ENCODE measurements around the gene TMPRSS11A. TPM values are rescaled to one million over a fixed set of nuclear protein-coding genes. Genes with fewer than 3 reads are reported as not detected.

TMPRSS11A gene
- total and polyA plus RNA-seq, 2 of the 13 experiments (the other 11 are each of a cell fraction or from before 2014, with no cell fraction given) = not detected

GRCh38 chr4:67885762-67886161 lies 77.5 kb downstream of the TMPRSS11A start:
- ChIA-PET POLR2A (no interaction called here), CTCF (ENCODE audit: low intra/inter-chr PET ratio, low total read pairs) (no interaction called here)
- WGBS (ENCODE audit: low lambda C conversion rate) = 49% methylated on average over 6 of the region's 6 CpGs
- H4K20me1 ChIP-seq (ENCODE audit: insufficient read depth, low read length) = no peaks in the 10 kb centered on the region
- no peak for FAIRE-seq
- ATAC-seq = no peak
- no TSS peak for BruUV-seq (replicated peaks)
- no peak overlapping the region for H3K9ac ChIP-seq (ENCODE audit: insufficient read depth, low read depth, low read length)
- no peak overlapping the region for H3K4me2 ChIP-seq (ENCODE audit: low read depth, low read length)
- H3K4me1 ChIP-seq (ENCODE audit: insufficient read depth, low read length) = no peaks in the 10 kb centered on the region
- no peak overlapping the region for H3K27ac ChIP-seq (ENCODE audit: extremely low read length, insufficient read depth, low read length)
- in situ Hi-C loops (cut with HindIII; ENCODE audit: extremely low pct_ligation_motif_present, low pct_unique_long_range_greater_than_20kb) = no loop called here
- DNase-seq (ENCODE audit: low spot score) = no peak
- no peak for TF ChIP-seq IRF9 (CRISPR knock-in tag; IDR thresholded peaks at IDR 0.05; ENCODE audit: borderline replicate concordance)
- TF ChIP-seq JDP2 (CRISPR knock-in tag; IDR thresholded peaks at IDR 0.05; ENCODE audit: borderline replicate concordance) = no peak
- TF ChIP-seq BRCA1 (CRISPR knock-in tag; IDR thresholded peaks at IDR 0.05) = no peak
- no peak for TF ChIP-seq ZNF232 (CRISPR knock-in tag; IDR thresholded peaks at IDR 0.05; ENCODE audit: borderline replicate concordance)
- no peak for TF ChIP-seq ATF5 (CRISPR knock-in tag; IDR thresholded peaks at IDR 0.05; ENCODE audit: low read depth)
- no peak for TF ChIP-seq ZIK1 (CRISPR knock-in tag; IDR thresholded peaks at IDR 0.05; ENCODE audit: borderline replicate concordance, low read depth)
- TF ChIP-seq ZBTB3 (CRISPR knock-in tag; IDR thresholded peaks at IDR 0.05; ENCODE audit: borderline replicate concordance, low read depth) = no peak
- no peak for TF ChIP-seq ZMAT3 (CRISPR knock-in tag; conservative IDR thresholded peaks at IDR 0.05)
- no peak for TF ChIP-seq ZBTB42 (CRISPR knock-in tag; IDR thresholded peaks at IDR 0.05)
- no peaks in the 10 kb centered on the region for H3K9me3 ChIP-seq (ENCODE audit: low read length)
- H3K27me3 ChIP-seq (ENCODE audit: control insufficient read depth in 1 of 2, insufficient read depth in 2 of 2, low read length in 2 of 2) = no peaks in the 10 kb centered on the region; a peak in 1 of 5 replicates
- no peaks in the 10 kb centered on the region for H3K36me3 ChIP-seq (replicated peaks in 1 of 2; ENCODE audit: control insufficient read depth in 1 of 2, insufficient read depth in 2 of 2, low read length in 2 of 2)
- no peaks in the 10 kb centered on the region for H3K79me2 ChIP-seq (ENCODE audit: insufficient read depth, low read length)
- H3K4me3 ChIP-seq (replicated peaks in 1 of 3; ENCODE audit: insufficient read depth in 1 of 3, low read depth in 2 of 3, low read length in 3 of 3) = no peak overlapping the region
- intact Hi-C loops (cut with micrococcal nuclease; ENCODE audit: unreplicated experiment) = no loop called here
- no peak overlapping the region for H2AFZ ChIP-seq (ENCODE audit: low read length)

All from HepG2 (cell line).